ENCODE measurements around the gene VPS37C. TPM values are rescaled to one million over a fixed set of nuclear protein-coding genes. Genes with fewer than 3 reads are reported as not detected.
A peak's percentile ranks its signal among the peaks of the same experiment; 100 is the strongest.

VPS37C gene
- total and polyA plus RNA-seq, 9 of the 15 experiments (the other 6 are each of a cell fraction or from before 2014, with no cell fraction given): 0.62 to 29.8 (median 11.5) TPM

GRCh38 chr11:61162092-61162941 is 1.1 kb upstream of the VPS37C start (continued):
- TF ChIP-seq NRF1 (conservative IDR thresholded peaks at IDR 0.05 in 1 of 2, IDR thresholded peaks at IDR 0.05 in 1 of 2) (peak in 1 of 2 experiments; percentile 35; a peak in 1 of 4 replicates), ZNF263 (CRISPR knock-in tag; IDR thresholded peaks at IDR 0.05; ENCODE audit: borderline replicate concordance) (no peak), NFYB (IDR thresholded peaks at IDR 0.05; ENCODE audit: extremely low read depth, insufficient read length) (peak; percentile 41), ZNF407 (IDR thresholded peaks at IDR 0.05; ENCODE audit: low read depth) (peak; percentile 90), PKNOX1 (IDR thresholded peaks at IDR 0.05) (peak; percentile 71), TEAD2 (tag; IDR thresholded peaks at IDR 0.05) (no peak), ARNT (IDR thresholded peaks at IDR 0.05) (0 out of 4 replicates have a peak, but pooled peaks of 1 of the 2 experiments have one; percentile 42), PTBP1 (IDR thresholded peaks at IDR 0.05; ENCODE audit: low read depth, low read length) (no peak)
